CD4-positive, alpha-beta memory T cell (primary cell): ENCODE data around the gene CLSTN3. TPM values are rescaled to one million over a fixed set of nuclear protein-coding genes. Genes with fewer than 3 reads are reported as not detected.

ENCODE experiments used
- CTCF ChIA-PET: fragments of 350-600 bp; sonication (Branson Sonifier 250); formaldehyde crosslinking; loops from one replicate; lab custom pipeline; 2021; ENCODE audit warnings: inconsistent platforms; ENCODE audit not compliant: partially characterized antibody; lab: Charles Lee
- POLR2A ChIA-PET: fragments of 350-600 bp; sonication (Branson Sonifier 250); formaldehyde crosslinking; loops from one replicate; lab custom pipeline; 2021; ENCODE audit not compliant: partially characterized antibody; lab: Charles Lee
- DNase-seq, 5 donors: peaks; one replicate each; pipeline versions ENCODE4 v3.0.0 to v3.0.0-alpha.2; 2020 to 2022; ENCODE audit warnings: mixed read lengths in 1 of 5
- H3K27ac ChIP-seq: one replicate; pipeline ENCODE4 v1.7.0; 2013; ENCODE audit warnings: low read depth, low read length
- H3K27me3 ChIP-seq: 2 replicates; pipeline ENCODE4 v1.7.0; 2013; ENCODE audit warnings: mild to moderate bottlenecking, low read length, moderate library complexity; ENCODE audit not compliant: insufficient read depth
- H3K36me3 ChIP-seq: 2 replicates; pipeline ENCODE4 v1.7.0; 2013; ENCODE audit warnings: mild to moderate bottlenecking, low read length, moderate library complexity; ENCODE audit not compliant: insufficient read depth
- H3K4me1 ChIP-seq: 2 replicates; pipeline ENCODE4 v1.7.0; 2013; ENCODE audit warnings: mild to moderate bottlenecking, low read length, moderate library complexity; ENCODE audit not compliant: insufficient read depth
- H3K4me3 ChIP-seq, 2 donors: one replicate each; pipeline ENCODE4 v1.7.0; 2013; ENCODE audit warnings: low read length in 2 of 2, mild to moderate bottlenecking in 1 of 2
- H3K9me3 ChIP-seq, 2 donors: one replicate each; pipeline ENCODE4 v1.7.0; 2013; ENCODE audit warnings: low read length in 2 of 2, control low read depth in 1 of 2; ENCODE audit not compliant: control insufficient read depth in 1 of 2
- H3K27ac Mint-ChIP-seq, 7 donors: one replicate each; pipeline ENCODE4 v1.8.0; 2020 to 2021; ENCODE audit warnings: mixed read lengths in 7 of 7, mild to moderate bottlenecking in 6 of 7, inconsistent platforms in 3 of 7, moderate library complexity in 3 of 7
- H3K27me3 Mint-ChIP-seq, 2 donors: one replicate each; pipeline ENCODE4 v1.8.0; 2020 to 2021; ENCODE audit warnings: mixed read lengths in 2 of 2
- H3K36me3 Mint-ChIP-seq, 2 donors: one replicate each; pipeline ENCODE4 v1.8.0; 2020 to 2021; ENCODE audit warnings: mixed read lengths in 2 of 2, inconsistent platforms in 1 of 2, mild to moderate bottlenecking in 1 of 2
- H3K4me1 Mint-ChIP-seq, 4 donors: one replicate each; pipeline ENCODE4 v1.8.0; 2020 to 2021; ENCODE audit warnings: mixed read lengths in 4 of 4, mild to moderate bottlenecking in 1 of 4
- H3K4me3 Mint-ChIP-seq, 8 donors: one replicate each; pipeline ENCODE4 v1.8.0; 2020 to 2021; ENCODE audit warnings: mixed read lengths in 8 of 8, mild to moderate bottlenecking in 7 of 8, moderate library complexity in 6 of 8, inconsistent platforms in 3 of 8
- H3K9me3 Mint-ChIP-seq, 8 donors: one replicate each; pipeline ENCODE4 v1.8.0; 2020 to 2021; ENCODE audit warnings: mixed read lengths in 8 of 8, mild to moderate bottlenecking in 5 of 8, inconsistent platforms in 3 of 8, moderate library complexity in 1 of 8
- intact Hi-C: fragments of 100-400 bp; cut with micrococcal nuclease; formaldehyde crosslinking; loops from one replicate; pipeline ENCODE4 v1.15.1; 2023
- polyA plus RNA-seq, 2 donors: library from polyadenylated mRNA; unstranded; fragments of 300-500 nt; fragmentation: Illumina TruSeq; gene quantifications; one replicate each; pipeline ENCODE4 v1.2.3, GENCODE V29; 2021
- total RNA-seq, 2 experiments: library from RNA; stranded (reverse); gene quantifications; one replicate each; pipeline ENCODE4 v1.2.3, GENCODE V29; 2021

Gene CLSTN3
- total and polyA plus RNA-seq, 4 experiments from 2014 or later, result 6.7 to 58.5 (median 29.1) TPM

GRCh38 chr12:7144414-7145120 is 14.4 kb downstream of the CLSTN3 start:
- peak in 3 of 5 donors; percentile 14 to 33 (median 15) for DNase-seq
- no peaks in the 10 kb centered on the region for H3K4me1 ChIP-seq
- CTCF ChIA-PET, result interaction anchor here (0.9 to 8.5 kb wide), 12 partner anchors 9 to 257 kb away, joined by 3 to 42 read pairs (median 6); partner anchors contain the start of genes C1RL and PEX5
- no peaks in the 10 kb centered on the region for H3K9me3 ChIP-seq
- no peaks in the 10 kb centered on the region for H3K9me3 Mint-ChIP-seq
- H3K4me3 ChIP-seq, result no peak overlapping the region
- no peak overlapping the region for H3K4me3 Mint-ChIP-seq
- H3K27ac Mint-ChIP-seq, result peak overlapping the region in 1 of 7 donors; percentile 43
- intact Hi-C loops, result no loop called here
- no peaks in the 10 kb centered on the region for H3K27me3 Mint-ChIP-seq
- peaks cover 46 to 81% of the 10 kb centered on the region in 2 donors for H3K36me3 Mint-ChIP-seq
- peaks cover 25% of the 10 kb centered on the region for H3K36me3 ChIP-seq
- POLR2A ChIA-PET, result interaction anchor here (1.1 kb wide), 1 partner anchor 36 kb away, joined by 4 read pairs; no protein-coding TSS in a partner anchor
- H3K27me3 ChIP-seq, result no peaks in the 10 kb centered on the region
- no peak overlapping the region for H3K27ac ChIP-seq
- H3K4me1 Mint-ChIP-seq, result peaks cover 0 to 12% (median 2%) of the 10 kb centered on the region in 4 donors

GRCh38 chr12:7145671-7146070 is 15.5 kb downstream of the CLSTN3 start:
- H3K27ac Mint-ChIP-seq, result peak overlapping the region in 2 of 7 donors; percentile 5 to 13
- no peaks in the 10 kb centered on the region for H3K9me3 Mint-ChIP-seq
- peaks cover 50 to 83% of the 10 kb centered on the region in 2 donors for H3K36me3 Mint-ChIP-seq
- Histone ChIP-seq H3K4me1 (no peaks in the 10 kb centered on the region), H3K36me3 (peaks cover 36% of the 10 kb centered on the region), H3K27me3 (no peaks in the 10 kb centered on the region), H3K4me3 (no peak overlapping the region), H3K27ac (no peak overlapping the region), H3K9me3 (no peaks in the 10 kb centered on the region)
- DNase-seq, result no peak
- no peaks in the 10 kb centered on the region for H3K27me3 Mint-ChIP-seq
- ChIA-PET CTCF (interaction anchor here (0.7 to 8.5 kb wide), 9 partner anchors 8 to 492 kb away, joined by 3 to 42 read pairs (median 8); partner anchors contain the start of genes C1RL and PEX5), POLR2A (no interaction called here)
- peaks cover 0 to 12% (median 2%) of the 10 kb centered on the region in 4 donors for H3K4me1 Mint-ChIP-seq
- intact Hi-C loops, result no loop called here
- H3K4me3 Mint-ChIP-seq, result no peak overlapping the region

GRCh38 chr12:7146228-7146627 is 16.1 kb downstream of the CLSTN3 start:
- peaks cover 51 to 81% of the 10 kb centered on the region in 2 donors for H3K36me3 Mint-ChIP-seq
- Histone ChIP-seq H3K27me3 (no peaks in the 10 kb centered on the region), H3K36me3 (peaks cover 41% of the 10 kb centered on the region), H3K4me3 (no peak overlapping the region), H3K9me3 (no peaks in the 10 kb centered on the region), H3K27ac (no peak overlapping the region), H3K4me1 (no peaks in the 10 kb centered on the region)
- no peak for DNase-seq
- H3K9me3 Mint-ChIP-seq, result no peaks in the 10 kb centered on the region
- POLR2A ChIA-PET, result no interaction called here
- H3K4me3 Mint-ChIP-seq, result no peak overlapping the region
- H3K4me1 Mint-ChIP-seq, result peaks cover 0 to 12% (median 2%) of the 10 kb centered on the region in 4 donors
- CTCF ChIA-PET, result interaction anchor here (1.2 to 8.5 kb wide), 5 partner anchors 10 to 491 kb away, joined by 3 to 42 read pairs (median 17); partner anchors contain the start of gene PEX5
- intact Hi-C loops, result no loop called here
- H3K27me3 Mint-ChIP-seq, result no peaks in the 10 kb centered on the region
- peak overlapping the region in 2 of 7 donors; percentile 30 to 65 for H3K27ac Mint-ChIP-seq

GRCh38 chr12:7146906-7147305 is 16.7 kb downstream of the CLSTN3 start:
- ChIA-PET POLR2A (no interaction called here), CTCF (interaction anchor here (1.2 to 8.5 kb wide), 3 partner anchors 18 to 182 kb away, joined by 3 to 42 read pairs (median 17); no protein-coding TSS in a partner anchor)
- no peak overlapping the region for H3K4me3 ChIP-seq
- no peaks in the 10 kb centered on the region for H3K4me1 ChIP-seq
- Mint-ChIP-seq H3K27me3 (no peaks in the 10 kb centered on the region), H3K9me3 (no peaks in the 10 kb centered on the region), H3K36me3 (peaks cover 45 to 77% of the 10 kb centered on the region in 2 donors), H3K4me3 (no peak overlapping the region), H3K4me1 (peaks cover 0 to 9% (median 1%) of the 10 kb centered on the region in 4 donors), H3K27ac (no peak overlapping the region)
- intact Hi-C loops, result no loop called here
- no peak overlapping the region for H3K27ac ChIP-seq
- DNase-seq, result no peak
- no peaks in the 10 kb centered on the region for H3K27me3 ChIP-seq
- H3K36me3 ChIP-seq, result peaks cover 45% of the 10 kb centered on the region
- H3K9me3 ChIP-seq, result no peaks in the 10 kb centered on the region

GRCh38 chr12:7150356-7150755 is 20.2 kb downstream of the CLSTN3 start:
- ChIA-PET POLR2A (interaction anchor here (0.9 kb wide), 1 partner anchor 12 kb away, joined by 3 read pairs; no protein-coding TSS in a partner anchor), CTCF (interaction anchor here (1.0 to 1.2 kb wide), 2 partner anchors 8 to 11 kb away, joined by 3 to 5 read pairs; no protein-coding TSS in a partner anchor)
- DNase-seq, result no peak
- no peak overlapping the region for H3K4me3 Mint-ChIP-seq
- no peaks in the 10 kb centered on the region for H3K27me3 ChIP-seq
- H3K4me1 ChIP-seq, result no peaks in the 10 kb centered on the region
- H3K9me3 ChIP-seq, result no peaks in the 10 kb centered on the region
- H3K27ac Mint-ChIP-seq, result no peak overlapping the region
- H3K4me1 Mint-ChIP-seq, result no peaks in the 10 kb centered on the region
- no peak overlapping the region for H3K27ac ChIP-seq
- no peaks in the 10 kb centered on the region for H3K9me3 Mint-ChIP-seq
- peaks cover 57 to 81% of the 10 kb centered on the region in 2 donors for H3K36me3 Mint-ChIP-seq
- no peaks in the 10 kb centered on the region for H3K27me3 Mint-ChIP-seq
- H3K4me3 ChIP-seq, result no peak overlapping the region
- intact Hi-C loops, result no loop called here
- H3K36me3 ChIP-seq, result peaks cover 51% of the 10 kb centered on the region

- Histone ChIP-seq H3K27me3 (no peaks in the 10 kb centered on the region), H3K4me3 (no peak overlapping the region), H3K4me1 (no peaks in the 10 kb centered on the region), H3K36me3 (peaks cover 51% of the 10 kb centered on the region), H3K27ac (no peak overlapping the region), H3K9me3 (no peaks in the 10 kb centered on the region)
- no peaks in the 10 kb centered on the region for H3K4me1 Mint-ChIP-seq
- intact Hi-C loops, result no loop called here
- H3K27me3 Mint-ChIP-seq, result no peaks in the 10 kb centered on the region
- ChIA-PET CTCF (interaction anchor here (1.0 kb wide), 1 partner anchor 9 kb away, joined by 5 read pairs; no protein-coding TSS in a partner anchor), POLR2A (interaction anchor here (0.9 kb wide), 1 partner anchor 11 kb away, joined by 3 read pairs; no protein-coding TSS in a partner anchor)
- H3K9me3 Mint-ChIP-seq, result no peaks in the 10 kb centered on the region
- no peak overlapping the region for H3K27ac Mint-ChIP-seq
- DNase-seq, result no peak
- H3K4me3 Mint-ChIP-seq, result no peak overlapping the region
- peaks cover 54 to 81% of the 10 kb centered on the region in 2 donors for H3K36me3 Mint-ChIP-seq
These were observed 20.7 kb downstream of the CLSTN3 start for GRCh38 chr12:7150841-7151240.

- intact Hi-C loops, result no loop called here
- H3K9me3 ChIP-seq, result no peaks in the 10 kb centered on the region
- ChIA-PET POLR2A (no interaction called here), CTCF (no interaction called here)
- no peak overlapping the region for H3K27ac ChIP-seq
- H3K27me3 ChIP-seq, result no peaks in the 10 kb centered on the region
- no peaks in the 10 kb centered on the region for H3K4me1 Mint-ChIP-seq
- H3K9me3 Mint-ChIP-seq, result no peaks in the 10 kb centered on the region
- no peak overlapping the region for H3K4me3 Mint-ChIP-seq
- H3K27me3 Mint-ChIP-seq, result no peaks in the 10 kb centered on the region
- no peak for DNase-seq
- no peaks in the 10 kb centered on the region for H3K4me1 ChIP-seq
- H3K36me3 ChIP-seq, result peaks cover 51% of the 10 kb centered on the region
- H3K27ac Mint-ChIP-seq, result no peak overlapping the region
- peaks cover 49 to 82% of the 10 kb centered on the region in 2 donors for H3K36me3 Mint-ChIP-seq
- H3K4me3 ChIP-seq, result no peak overlapping the region
These were observed 21.4 kb downstream of the CLSTN3 start for GRCh38 chr12:7151532-7151931.
